NB4 (cell line): Measurements from ENCODE around the gene LRRC17.

ENCODE experiments used
- DNase-seq: peaks from one replicate; pipeline ENCODE4 v3.0.0; 2010; ENCODE audit warnings: low read depth
- H3K4me3 ChIP-seq: one replicate; pipeline ENCODE4 v1.5.1; 2011; ENCODE audit warnings: mild to moderate bottlenecking, low read depth, low read length, moderate library complexity
- MAX ChIP-seq: IDR thresholded peaks from 2 replicates; pipeline ENCODE4 v1.6.1; 2011; ENCODE audit warnings: low read depth, low read length
- MYC ChIP-seq: IDR thresholded peaks from 2 replicates; pipeline ENCODE4 v1.6.1; 2011; ENCODE audit warnings: low read depth, low read length
- POLR2A ChIP-seq: IDR thresholded peaks from 2 replicates; pipeline ENCODE4 v1.6.1; 2011; ENCODE audit warnings: mild to moderate bottlenecking; ENCODE audit not compliant: insufficient read length; ENCODE audit errors: extremely low read depth
- TF ChIP-seq, protein P1 (sequence below): IDR thresholded peaks from one replicate; pipeline ENCODE4 v1.5.1; 2012; ENCODE audit warnings: low read depth, low read length

LRRC17 gene

GRCh38 chr7:102918845-102919244, 6.0 kb downstream of the LRRC17 start:
- H3K4me3 ChIP-seq, result no peak overlapping the region
- no peak for DNase-seq
- TF ChIP-seq, protein P1, sequence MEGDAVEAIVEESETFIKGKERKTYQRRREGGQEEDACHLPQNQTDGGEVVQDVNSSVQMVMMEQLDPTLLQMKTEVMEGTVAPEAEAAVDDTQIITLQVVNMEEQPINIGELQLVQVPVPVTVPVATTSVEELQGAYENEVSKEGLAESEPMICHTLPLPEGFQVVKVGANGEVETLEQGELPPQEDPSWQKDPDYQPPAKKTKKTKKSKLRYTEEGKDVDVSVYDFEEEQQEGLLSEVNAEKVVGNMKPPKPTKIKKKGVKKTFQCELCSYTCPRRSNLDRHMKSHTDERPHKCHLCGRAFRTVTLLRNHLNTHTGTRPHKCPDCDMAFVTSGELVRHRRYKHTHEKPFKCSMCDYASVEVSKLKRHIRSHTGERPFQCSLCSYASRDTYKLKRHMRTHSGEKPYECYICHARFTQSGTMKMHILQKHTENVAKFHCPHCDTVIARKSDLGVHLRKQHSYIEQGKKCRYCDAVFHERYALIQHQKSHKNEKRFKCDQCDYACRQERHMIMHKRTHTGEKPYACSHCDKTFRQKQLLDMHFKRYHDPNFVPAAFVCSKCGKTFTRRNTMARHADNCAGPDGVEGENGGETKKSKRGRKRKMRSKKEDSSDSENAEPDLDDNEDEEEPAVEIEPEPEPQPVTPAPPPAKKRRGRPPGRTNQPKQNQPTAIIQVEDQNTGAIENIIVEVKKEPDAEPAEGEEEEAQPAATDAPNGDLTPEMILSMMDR, result no peak
- no peak for TF ChIP-seq MYC
- no peak for TF ChIP-seq POLR2A
- no peak for TF ChIP-seq MAX

- no peak overlapping the region for H3K4me3 ChIP-seq
- no peak for DNase-seq
- TF ChIP-seq MYC (no peak), MAX (no peak), POLR2A (no peak)
- TF ChIP-seq, protein P1, result no peak
These were observed 13.4 kb downstream of the LRRC17 start for GRCh38 chr7:102925976-102926782.

DNA sequence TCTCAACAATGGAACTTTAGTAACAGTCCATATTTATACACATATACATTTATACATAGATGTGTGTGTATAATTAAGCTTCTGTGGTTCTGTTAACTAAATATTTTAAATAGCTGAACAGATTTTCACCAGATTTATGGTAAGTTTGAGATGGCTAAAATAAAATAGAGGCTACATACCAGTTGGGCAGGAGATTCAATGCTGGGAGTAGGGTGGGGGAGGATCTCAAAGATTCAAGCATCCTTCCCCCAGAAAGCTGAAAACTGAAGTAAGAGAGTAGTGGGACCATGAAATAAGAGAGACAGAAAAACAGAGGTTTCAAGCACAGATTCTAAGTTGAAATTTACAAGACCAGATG, 14.0 kb downstream of the LRRC17 start:
- no peak overlapping the region for H3K4me3 ChIP-seq
- DNase-seq, result no peak
- no peak for TF ChIP-seq MAX
- TF ChIP-seq POLR2A, result no peak
- TF ChIP-seq MYC, result no peak
- TF ChIP-seq, protein P1, result no peak

GRCh38 chr7:102927312-102927933, 14.6 kb downstream of the LRRC17 start:
- no peak for TF ChIP-seq POLR2A
- no peak for TF ChIP-seq MYC
- TF ChIP-seq, protein P1, result no peak
- no peak for TF ChIP-seq MAX
- DNase-seq, result no peak
- no peak overlapping the region for H3K4me3 ChIP-seq

DNA sequence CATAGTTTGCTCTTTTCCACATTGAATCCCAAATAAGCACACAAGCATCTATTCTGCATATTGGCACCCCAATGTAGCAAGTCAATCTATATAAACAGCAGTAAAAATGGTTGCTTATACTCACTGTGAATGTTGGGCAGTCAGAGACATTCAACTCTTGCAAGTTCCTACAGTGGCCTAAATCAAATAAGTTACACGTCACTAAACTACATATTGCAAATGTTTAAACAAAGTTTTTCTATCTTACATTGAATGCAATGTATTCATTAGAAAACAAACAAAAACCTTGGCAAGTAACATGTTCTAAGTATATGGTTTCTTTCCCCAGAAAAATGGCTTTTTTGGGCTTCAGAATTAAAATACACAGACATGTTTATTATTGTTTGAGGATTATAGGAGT, 19.0 kb downstream of the LRRC17 start:
- DNase-seq, result no peak
- no peak overlapping the region for H3K4me3 ChIP-seq
- TF ChIP-seq POLR2A (no peak), MYC (no peak), MAX (no peak)
- TF ChIP-seq, protein P1, result no peak
